Fibroblast of the aortic adventitia (primary cell): ENCODE measurements around the gene PSD2. TPM values are rescaled to one million over a fixed set of nuclear protein-coding genes. Genes with fewer than 3 reads are reported as not detected.
A peak's percentile ranks its signal among the peaks of the same experiment; 100 is the strongest.

Experiments
- DNase-seq: peaks from one replicate; pipeline ENCODE4 v3.0.0-alpha.2; 2010; ENCODE audit warnings: low read depth
- H3K4me3 ChIP-seq: 2 replicates; pipeline ENCODE4 v1.5.1; 2011; ENCODE audit warnings: low read depth, mild to moderate bottlenecking, control low read depth, low read length, moderate library complexity
- CTCF ChIP-seq: IDR thresholded peaks from 2 replicates; pipeline ENCODE4 v1.5.1; 2011; ENCODE audit warnings: mild to moderate bottlenecking, low read length, control low read depth, inconsistent platforms; ENCODE audit not compliant: insufficient read depth
- total RNA-seq: library from RNA; depleted of rRNA; stranded (reverse); fragments of >200 nt; gene quantifications from 2 replicates; pipeline ENCODE4 v1.2.3, GENCODE V29; 2012; ENCODE audit warnings: low replicate concordance

Gene PSD2
- total RNA-seq, 1 donor, result not detected

GRCh38 chr5:139760066-139761056 lies 35.2 kb upstream of the PSD2 start:
- no peak overlapping the region for H3K4me3 ChIP-seq
- DNase-seq, result peak; percentile 54
- no peak for TF ChIP-seq CTCF

- TF ChIP-seq CTCF, result no peak
- DNase-seq, result no peak
- no peak overlapping the region for H3K4me3 ChIP-seq
These were observed 34.6 kb upstream of the PSD2 start for GRCh38 chr5:139761057-139761450.

GRCh38 chr5:139761501-139761900 lies 34.1 kb upstream of the PSD2 start:
- no peak overlapping the region for H3K4me3 ChIP-seq
- TF ChIP-seq CTCF, result no peak
- no peak for DNase-seq

- no peak overlapping the region for H3K4me3 ChIP-seq
- DNase-seq, result no peak
- no peak for TF ChIP-seq CTCF
These were observed 32.9 kb upstream of the PSD2 start for GRCh38 chr5:139762615-139763170.

GRCh38 chr5:139763280-139763929 lies 32.2 kb upstream of the PSD2 start:
- no peak for TF ChIP-seq CTCF
- H3K4me3 ChIP-seq, result no peak overlapping the region
- no peak for DNase-seq

GRCh38 chr5:139763930-139764791 lies 31.4 kb upstream of the PSD2 start:
- no peak for DNase-seq
- no peak for TF ChIP-seq CTCF
- no peak overlapping the region for H3K4me3 ChIP-seq
